A549 treated with DMSO at 1 μM for 4 hours (cell line): ENCODE measurements around the gene CCT8. TPM values are rescaled to one million over a fixed set of nuclear protein-coding genes. Genes with fewer than 3 reads are reported as not detected.

Experiments used
- total RNA-seq: library from RNA; stranded (reverse); fragments of 200-300 nt; extraction: Qiagen RNA extraction; gene quantifications from 5 replicates; pipeline ENCODE4 v1.2.3, GENCODE V29; 2022; ENCODE audit warnings: low read depth

The CCT8 gene
- 184 to 205 TPM (median 194 TPM) in 5 replicates for total RNA-seq

DNA sequence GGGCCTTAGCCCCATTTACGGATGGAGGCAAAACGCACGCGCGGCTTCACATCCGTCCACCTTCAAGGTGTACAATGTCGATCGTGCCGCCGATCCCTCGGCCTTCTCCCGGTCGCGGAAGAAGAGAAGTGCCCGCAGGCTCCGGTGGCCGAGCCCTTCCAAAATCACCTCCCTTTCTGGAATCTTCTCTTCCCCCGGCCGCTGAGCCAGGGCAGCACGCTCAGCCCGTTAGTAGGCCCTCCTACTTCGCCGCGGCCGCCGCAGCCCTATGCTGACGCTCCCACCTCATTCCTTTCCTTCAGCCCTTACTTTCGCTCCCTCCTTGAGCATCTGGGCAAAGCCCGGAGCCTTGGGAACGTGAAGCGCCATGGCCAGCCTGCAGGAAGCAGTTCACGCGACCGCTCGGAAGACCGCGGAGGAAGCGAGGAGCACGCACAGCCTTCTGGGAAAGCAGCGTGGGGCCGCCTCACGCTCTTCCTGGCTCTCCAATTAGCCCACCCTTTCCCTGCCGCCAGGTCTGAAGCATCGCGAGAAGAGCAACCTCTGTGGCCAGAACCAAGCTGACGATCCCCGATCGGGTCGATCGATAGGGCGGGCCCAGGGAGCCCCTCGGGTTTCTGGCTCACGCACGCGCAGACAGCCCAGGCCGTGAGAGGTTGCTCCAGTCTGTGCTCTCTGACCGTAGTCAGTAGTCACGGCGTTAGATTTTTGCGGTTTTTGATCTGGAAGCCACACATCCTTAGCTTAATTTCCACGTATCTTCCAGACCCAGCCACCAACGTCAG, at the start of gene CCT8:
TSS of gene CCT8 (minus strand) at position 427 of the 785 bp plus-strand sequence. CDS start at position 369, 58 bp downstream.

DNA sequence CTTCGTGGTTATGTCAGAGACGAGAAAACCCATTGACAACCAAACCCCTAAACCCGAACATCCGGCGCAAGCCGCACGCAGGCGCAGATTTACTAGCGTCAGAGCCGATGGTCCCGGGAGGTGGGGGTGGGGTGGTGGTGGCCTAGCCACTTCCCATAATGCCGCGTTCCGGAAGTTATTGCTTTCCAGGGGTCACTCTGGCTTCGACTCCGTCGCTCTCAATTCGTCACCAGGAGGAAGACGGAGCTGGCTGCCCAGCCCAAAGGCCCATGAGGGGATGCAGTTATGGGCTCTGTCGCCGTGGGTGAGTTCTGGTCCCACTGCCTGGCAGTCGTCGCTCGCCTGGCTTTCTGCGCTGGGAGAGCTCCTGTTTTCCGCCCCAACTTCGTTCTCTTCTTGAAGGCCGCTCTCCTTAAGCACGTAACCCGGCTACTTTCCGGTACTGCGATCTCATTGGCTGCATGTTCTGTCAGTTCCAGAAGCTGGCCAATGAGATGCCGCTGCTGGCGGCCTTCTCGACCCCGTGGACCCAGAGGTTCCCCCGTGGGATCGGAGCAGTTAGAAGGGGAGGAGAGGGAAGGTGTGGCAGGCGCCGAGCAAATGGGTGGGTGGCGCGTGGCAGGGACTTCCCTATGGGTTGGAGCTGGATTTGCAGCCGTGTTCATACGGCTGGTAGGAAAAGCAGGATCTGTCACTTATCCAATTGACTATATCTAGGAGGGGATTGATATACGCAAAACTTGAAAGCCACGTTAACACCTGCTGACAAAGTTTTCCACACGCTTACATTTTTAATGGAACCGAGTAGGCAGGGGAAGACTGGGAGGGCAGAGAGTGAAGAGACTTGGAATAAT, 48.7 kb downstream of the CCT8 start, which contains the start of gene USP16:
TSS of gene USP16 (plus strand) at position 195 of the 854 bp plus-strand sequence. CDS start 3,246 bp downstream, outside the sequence.

Other genes with a start within 250 kb of the CCT8 start
- gene LTN1, start 80.8 kb downstream of the CCT8 start, total RNA-seq = 5.8 to 9.9 TPM (median 8.0 TPM) in 5 replicates
- 11.2 to 12.6 TPM (median 11.3 TPM) in 5 replicates for gene RWDD2B, start 54.3 kb downstream of the CCT8 start, total RNA-seq
- 22.9 to 30.9 TPM (median 25.1 TPM) in 5 replicates for gene USP16, start 49.0 kb downstream of the CCT8 start, total RNA-seq
- gene MAP3K7CL, start 57.0 kb upstream of the CCT8 start, total RNA-seq = 1.7 to 2.6 TPM (median 2.0 TPM) in 5 replicates
- 6.3 to 12.0 TPM (median 8.3 TPM) in 5 replicates for gene BACH1, start 225.3 kb upstream of the CCT8 start, total RNA-seq